Measurements from ENCODE around the gene SLC22A31.
A peak's percentile ranks its signal among the peaks of the same experiment; 100 is the strongest.
"Not testable (repeated sequence)": the region's sequence is repeated elsewhere in the genome, so short reads cannot be mapped to it uniquely, and the experiment has no call there.

SLC22A31 gene

DNA sequence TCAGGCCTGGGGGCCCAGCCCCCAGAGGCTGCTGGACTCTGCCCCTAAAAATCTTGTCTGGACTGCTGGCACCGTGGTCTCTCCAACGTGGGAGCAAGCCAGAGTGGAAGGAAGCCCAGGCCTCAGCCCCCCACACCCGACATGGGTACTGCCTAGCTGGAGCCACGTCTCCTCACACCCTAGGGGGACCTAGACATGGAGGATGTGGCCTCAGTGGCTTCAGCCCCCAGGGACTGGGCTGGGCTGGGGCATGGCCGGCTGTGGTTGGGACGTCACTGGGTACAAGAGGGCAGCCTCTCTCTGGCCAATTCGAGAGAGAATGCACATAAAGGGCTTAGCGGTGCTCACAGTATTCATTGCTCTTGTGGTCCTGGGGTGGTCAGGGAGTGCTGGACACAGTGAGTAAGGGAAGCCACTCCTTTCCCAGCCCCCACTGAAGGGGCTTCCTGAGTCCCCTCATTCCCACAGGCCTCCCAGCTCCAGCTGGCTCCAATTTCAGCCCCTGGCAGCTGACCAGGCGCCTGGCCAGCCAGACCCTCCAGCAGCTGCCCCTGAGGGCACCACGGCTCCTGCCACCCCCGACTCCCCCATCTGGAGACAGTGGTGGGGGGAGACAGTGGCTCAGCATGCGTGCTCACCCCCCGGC, 27.7 kb downstream of the SLC22A31 start:
- H3K9ac ChIP-seq (ENCODE audit: low read depth, low read length), result no peak overlapping the region
- no peaks in the 10 kb centered on the region for H3K9me3 ChIP-seq (ENCODE audit: control insufficient read depth, insufficient read depth, low read length)
- H3K4me1 ChIP-seq (ENCODE audit: insufficient read depth, low read length), result peaks cover 16% of the 10 kb centered on the region; the same call in 1 of the 2 replicates
- H3K36me3 ChIP-seq (ENCODE audit: insufficient read depth, low read length), result no peaks in the 10 kb centered on the region

DNA sequence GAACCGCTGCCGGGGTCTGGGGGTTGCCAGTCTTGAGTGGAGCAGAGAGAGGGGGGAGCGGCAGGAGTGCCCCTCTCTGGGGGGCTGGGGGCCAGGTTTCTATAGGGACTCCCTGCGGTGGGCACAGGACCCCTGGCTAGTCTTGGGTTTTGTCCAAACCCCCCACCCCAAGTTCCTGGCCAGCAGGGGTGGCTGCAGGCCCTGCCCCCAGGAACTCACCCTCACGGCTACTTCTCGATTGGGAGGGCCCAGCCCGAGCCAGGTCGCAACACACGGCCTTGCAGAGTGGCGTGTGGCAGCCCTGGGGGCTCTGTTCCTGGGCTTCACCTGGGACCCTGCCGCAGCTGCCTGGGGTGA, 28.2 kb downstream of the SLC22A31 start:
- no peak overlapping the region; the same call in 1 of the 2 replicates for H3K9ac ChIP-seq (ENCODE audit: low read depth, low read length)
- peaks cover 16% of the 10 kb centered on the region; the same call in 1 of the 2 replicates for H3K4me1 ChIP-seq (ENCODE audit: insufficient read depth, low read length)
- no peaks in the 10 kb centered on the region for H3K9me3 ChIP-seq (ENCODE audit: control insufficient read depth, insufficient read depth, low read length)
- no peaks in the 10 kb centered on the region for H3K36me3 ChIP-seq (ENCODE audit: insufficient read depth, low read length)

- H3K4me1 ChIP-seq (ENCODE audit: insufficient read depth, low read length), result peaks cover 18% of the 10 kb centered on the region; the same call in 1 of the 2 replicates
- H3K9ac ChIP-seq (ENCODE audit: low read depth, low read length), result peak within 1 kb of the TSS; percentile 54; the same call in 1 of the 2 replicates
- no peaks in the 10 kb centered on the region for H3K9me3 ChIP-seq (ENCODE audit: control insufficient read depth, insufficient read depth, low read length)
- no peaks in the 10 kb centered on the region for H3K36me3 ChIP-seq (ENCODE audit: insufficient read depth, low read length)
These were observed 28.8 kb downstream of the SLC22A31 start, which contains the start of gene CDH15 for GRCh38 chr16:89171216-89172170. CDH15 (plus strand) TSS chr16:89171748; CDS start chr16:89171832, 84 bp downstream.

DNA sequence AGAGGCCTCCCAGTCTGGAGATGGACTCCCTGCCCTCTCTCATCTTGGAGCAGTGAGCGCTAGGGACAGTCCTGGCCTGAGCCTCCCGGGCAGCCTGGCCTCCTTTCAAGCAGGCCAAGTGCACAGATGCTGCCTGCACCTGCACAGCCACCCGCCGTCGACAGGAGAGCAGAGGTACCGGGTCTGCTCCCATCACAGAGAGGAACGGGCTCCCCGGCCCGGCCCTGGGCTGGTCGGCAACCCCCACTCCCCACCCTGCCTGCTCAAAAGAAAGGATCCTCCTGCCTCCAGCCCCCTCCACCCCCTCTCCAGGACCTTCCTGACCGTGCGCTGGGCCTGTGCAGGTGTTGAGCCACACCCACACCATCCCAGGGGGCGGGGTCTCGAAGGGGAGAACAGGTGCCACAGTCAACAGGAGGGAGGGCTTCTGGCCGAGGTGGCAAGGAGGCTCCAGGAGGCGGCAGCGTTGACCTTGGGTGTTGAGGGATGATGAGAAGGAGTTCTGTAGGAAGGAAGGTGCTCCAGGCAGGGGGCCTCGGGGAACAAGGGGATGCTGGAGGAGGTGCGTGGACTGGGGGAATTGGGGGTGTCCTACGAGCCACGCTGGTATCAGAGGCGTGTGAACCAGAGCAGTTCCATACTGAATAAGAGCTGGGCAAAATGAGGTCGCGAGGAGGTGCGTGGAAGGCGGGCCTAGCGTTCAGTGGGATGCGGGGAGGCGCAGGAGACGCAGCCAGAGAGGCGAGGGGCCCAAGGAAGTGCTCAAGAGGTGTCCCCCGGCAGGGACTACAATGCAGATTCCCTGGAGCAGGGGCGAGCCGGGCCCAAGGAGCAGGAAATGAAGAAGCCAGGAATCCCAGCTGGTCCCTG, 29.8 kb downstream of the SLC22A31 start:
- H3K36me3 ChIP-seq (ENCODE audit: insufficient read depth, low read length), result no peaks in the 10 kb centered on the region
- peak overlapping the region; percentile 39; the same call in 1 of the 2 replicates for H3K9ac ChIP-seq (ENCODE audit: low read depth, low read length)
- H3K4me1 ChIP-seq (ENCODE audit: insufficient read depth, low read length), result peaks cover 18% of the 10 kb centered on the region; the same call in 1 of the 2 replicates
- no peaks in the 10 kb centered on the region for H3K9me3 ChIP-seq (ENCODE audit: control insufficient read depth, insufficient read depth, low read length)

GRCh38 chr16:89169778-89170177, 30.6 kb downstream of the SLC22A31 start:
- no peaks in the 10 kb centered on the region for H3K9me3 ChIP-seq (ENCODE audit: control insufficient read depth, insufficient read depth, low read length)
- H3K4me1 ChIP-seq (ENCODE audit: insufficient read depth, low read length), result peaks cover 18% of the 10 kb centered on the region; the same call in 1 of the 2 replicates
- no peak overlapping the region for H3K9ac ChIP-seq (ENCODE audit: low read depth, low read length)
- H3K36me3 ChIP-seq (ENCODE audit: insufficient read depth, low read length), result no peaks in the 10 kb centered on the region

- H3K4me1 ChIP-seq (ENCODE audit: insufficient read depth, low read length), result peaks cover 15% of the 10 kb centered on the region; the same call in 1 of the 2 replicates
- H3K36me3 ChIP-seq (ENCODE audit: insufficient read depth, low read length), result no peaks in the 10 kb centered on the region
- no peaks in the 10 kb centered on the region for H3K9me3 ChIP-seq (ENCODE audit: control insufficient read depth, insufficient read depth, low read length)
- H3K9ac ChIP-seq (ENCODE audit: low read depth, low read length), result no peak overlapping the region
These were observed 31.8 kb downstream of the SLC22A31 start for GRCh38 chr16:89168381-89169189.

- peaks cover 5% of the 10 kb centered on the region; the same call in 1 of the 2 replicates for H3K4me1 ChIP-seq (ENCODE audit: insufficient read depth, low read length)
- no peaks in the 10 kb centered on the region for H3K36me3 ChIP-seq (ENCODE audit: insufficient read depth, low read length)
- no peaks in the 10 kb centered on the region for H3K9me3 ChIP-seq (ENCODE audit: control insufficient read depth, insufficient read depth, low read length)
- H3K9ac ChIP-seq (ENCODE audit: low read depth, low read length), result no peak overlapping the region
These were observed 32.9 kb downstream of the SLC22A31 start for GRCh38 chr16:89167425-89167941.

DNA sequence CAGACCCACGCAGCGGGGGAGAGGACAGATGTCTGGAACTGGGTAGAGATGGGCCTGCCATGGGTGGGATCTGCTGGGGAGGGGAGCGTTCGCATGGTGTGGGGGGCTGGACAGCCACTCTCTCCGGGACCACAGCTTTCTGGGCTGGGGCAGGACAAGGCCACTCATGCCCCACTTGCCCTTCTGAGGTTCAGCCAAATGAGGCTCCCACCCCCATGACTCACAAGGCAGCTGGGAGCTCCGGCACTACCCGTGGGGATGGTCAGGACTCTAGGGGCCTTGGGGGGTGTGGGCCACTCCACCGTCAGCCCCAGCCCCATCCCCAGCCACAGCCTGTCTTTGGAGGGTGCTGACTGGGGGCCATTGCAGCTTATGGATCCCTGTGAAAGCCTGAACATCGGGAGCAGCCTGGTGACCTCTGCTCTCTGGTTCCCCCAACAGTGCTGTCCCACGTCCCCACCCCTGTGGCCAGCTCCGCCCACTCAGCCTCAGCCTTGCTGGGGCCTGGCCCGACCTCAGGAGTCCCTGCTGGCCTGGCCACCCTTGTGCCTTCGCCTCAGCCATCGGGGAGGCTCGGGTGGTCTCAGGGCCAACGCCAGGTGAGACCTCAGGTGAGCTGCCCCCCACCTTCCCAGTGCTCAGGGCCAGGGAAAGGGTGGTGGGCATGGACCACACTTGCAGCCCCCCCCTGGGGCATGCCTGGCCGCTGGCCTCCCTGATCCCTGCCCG, 33.5 kb downstream of the SLC22A31 start:
- Histone ChIP-seq H3K9ac (ENCODE audit: low read depth, low read length) (no peak overlapping the region), H3K9me3 (ENCODE audit: control insufficient read depth, insufficient read depth, low read length) (no peaks in the 10 kb centered on the region), H3K36me3 (ENCODE audit: insufficient read depth, low read length) (no peaks in the 10 kb centered on the region), H3K4me1 (ENCODE audit: insufficient read depth, low read length) (peaks cover 3% of the 10 kb centered on the region; the same call in 1 of the 2 replicates)

DNA sequence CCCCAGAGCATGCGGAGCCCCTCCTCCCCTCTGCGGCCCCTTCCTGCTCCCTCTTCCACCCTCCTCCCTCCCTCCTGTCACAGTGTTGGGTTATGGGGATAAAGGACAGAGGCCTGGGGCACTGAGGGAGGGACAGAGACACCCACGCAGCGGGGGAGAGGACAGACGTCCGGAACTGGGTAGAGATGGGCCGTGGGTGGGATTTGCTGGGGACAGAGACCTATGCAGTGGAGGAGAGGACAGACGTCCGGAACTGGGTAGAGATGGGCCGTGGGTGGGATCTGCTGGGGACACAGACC, 34.7 kb downstream of the SLC22A31 start:
- not testable (repeated sequence) for H3K9ac ChIP-seq (ENCODE audit: low read depth, low read length)

DNA sequence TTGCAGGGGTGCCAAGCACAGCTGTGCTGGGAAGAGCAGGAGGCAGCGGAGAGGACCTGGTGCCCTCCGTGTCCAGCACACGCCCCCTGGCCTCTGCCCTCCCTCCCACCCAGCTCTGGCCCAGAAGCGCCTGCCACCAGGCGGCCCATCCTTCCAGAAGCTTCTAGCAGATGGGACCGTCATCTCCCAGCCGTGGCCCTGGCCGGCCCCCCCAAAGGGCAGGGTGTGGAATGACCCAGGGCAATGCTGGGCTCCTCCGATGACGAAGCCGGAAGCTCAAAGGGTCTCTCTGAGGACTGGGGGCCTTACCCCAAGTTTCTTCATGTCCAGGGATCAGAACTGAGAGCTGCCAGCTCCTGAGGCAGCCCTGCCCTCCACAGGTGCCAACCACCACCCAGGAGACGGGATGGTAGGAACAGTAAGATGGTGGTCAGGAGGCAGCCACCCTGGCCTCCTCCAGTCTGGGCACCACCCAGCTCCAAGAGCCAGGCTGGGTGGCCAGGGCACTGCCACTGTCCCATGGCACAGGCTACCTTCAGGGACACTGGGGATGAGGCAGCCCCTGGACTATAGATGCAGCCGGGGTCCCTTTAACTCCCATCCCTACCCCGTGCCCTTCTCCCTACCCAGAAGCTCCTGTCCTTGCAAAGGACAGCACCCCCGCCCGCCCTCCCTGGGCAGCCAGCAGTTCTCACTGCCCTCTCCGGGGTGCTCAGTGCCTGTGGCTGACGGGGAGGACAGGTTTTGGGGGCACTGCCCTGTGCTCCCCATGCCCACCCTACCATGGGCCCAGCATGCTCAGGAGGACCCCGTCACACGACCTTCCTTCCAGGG, 35.3 kb downstream of the SLC22A31 start:
- Histone ChIP-seq H3K4me1 (ENCODE audit: insufficient read depth, low read length) (peaks cover 3% of the 10 kb centered on the region; the same call in 1 of the 2 replicates), H3K36me3 (ENCODE audit: insufficient read depth, low read length) (no peaks in the 10 kb centered on the region), H3K9ac (ENCODE audit: low read depth, low read length) (no peak overlapping the region), H3K9me3 (ENCODE audit: control insufficient read depth, insufficient read depth, low read length) (no peaks in the 10 kb centered on the region)

More for the DNA sequence above, 34.7 kb downstream of the SLC22A31 start:
- H3K9me3 ChIP-seq (ENCODE audit: control insufficient read depth, insufficient read depth, low read length); H3K36me3 ChIP-seq (ENCODE audit: insufficient read depth, low read length); H3K4me1 ChIP-seq (ENCODE audit: insufficient read depth, low read length): not testable (repeated sequence)

- Histone ChIP-seq H3K9me3 (ENCODE audit: control insufficient read depth, insufficient read depth, low read length) (no peaks in the 10 kb centered on the region), H3K9ac (ENCODE audit: low read depth, low read length) (no peak overlapping the region), H3K36me3 (ENCODE audit: insufficient read depth, low read length) (no peaks in the 10 kb centered on the region), H3K4me1 (ENCODE audit: insufficient read depth, low read length) (peaks cover 3% of the 10 kb centered on the region; the same call in 1 of the 2 replicates)
These were observed 35.9 kb downstream of the SLC22A31 start for GRCh38 chr16:89164436-89164835.

- Histone ChIP-seq H3K9ac (ENCODE audit: low read depth, low read length) (no peak overlapping the region), H3K36me3 (ENCODE audit: insufficient read depth, low read length) (no peaks in the 10 kb centered on the region), H3K4me1 (ENCODE audit: insufficient read depth, low read length) (peaks cover 3% of the 10 kb centered on the region; the same call in 1 of the 2 replicates), H3K9me3 (ENCODE audit: control insufficient read depth, insufficient read depth, low read length) (no peaks in the 10 kb centered on the region)
These were observed 37.0 kb downstream of the SLC22A31 start for GRCh38 chr16:89163297-89163696.

Data from ES-I3 (cell line).